HG03565 (cell line): ENCODE measurements around the gene NUDT3.
"Not testable (repeated sequence)": the region's sequence is repeated elsewhere in the genome, so short reads cannot be mapped to it uniquely, and the experiment has no call there.

ENCODE experiments used
- ATAC-seq: cut with Tn5 transposase; IDR thresholded peaks from one replicate; pipeline ENCODE4 v1.9.1; 2021; ENCODE audit warnings: mild to moderate bottlenecking, moderate library complexity; ENCODE audit not compliant: unreplicated experiment

Gene NUDT3

DNA sequence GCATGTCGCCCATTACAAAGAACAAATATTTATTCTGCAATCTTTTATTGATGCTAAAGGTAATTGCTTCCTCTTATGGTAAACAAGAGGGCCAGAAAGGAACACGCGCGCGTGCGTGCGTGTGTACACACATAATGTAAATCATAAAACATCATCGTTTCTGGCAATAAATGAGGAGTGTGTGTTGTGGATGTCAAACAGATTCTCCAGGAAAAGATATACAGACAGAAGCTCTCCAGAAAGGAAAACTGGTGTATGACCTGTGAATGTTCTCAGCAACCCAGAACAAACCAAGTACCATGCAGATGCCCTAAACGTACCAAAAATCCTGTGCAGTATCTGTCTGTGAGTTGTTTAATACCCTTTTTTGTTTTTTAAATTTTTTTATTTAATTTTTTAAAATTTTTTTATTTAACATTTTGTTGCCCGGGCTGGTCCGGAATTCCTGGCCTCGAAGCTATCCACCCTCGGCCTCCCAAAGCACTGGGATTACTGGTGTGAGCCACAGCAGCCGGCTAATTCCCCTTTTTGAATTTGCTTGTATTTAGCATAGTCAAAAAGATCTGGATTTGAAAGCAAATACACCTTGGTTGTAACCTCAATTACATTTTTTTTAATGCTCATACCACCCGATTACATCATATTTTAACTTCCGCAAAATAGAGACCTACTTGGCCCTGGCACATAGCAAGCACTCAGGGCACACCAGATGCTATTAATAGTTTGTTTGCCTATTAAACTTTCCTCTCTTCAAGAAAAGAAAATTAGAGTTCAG lies 909 bp upstream of the NUDT3 start:
- ATAC-seq = no peak

DNA sequence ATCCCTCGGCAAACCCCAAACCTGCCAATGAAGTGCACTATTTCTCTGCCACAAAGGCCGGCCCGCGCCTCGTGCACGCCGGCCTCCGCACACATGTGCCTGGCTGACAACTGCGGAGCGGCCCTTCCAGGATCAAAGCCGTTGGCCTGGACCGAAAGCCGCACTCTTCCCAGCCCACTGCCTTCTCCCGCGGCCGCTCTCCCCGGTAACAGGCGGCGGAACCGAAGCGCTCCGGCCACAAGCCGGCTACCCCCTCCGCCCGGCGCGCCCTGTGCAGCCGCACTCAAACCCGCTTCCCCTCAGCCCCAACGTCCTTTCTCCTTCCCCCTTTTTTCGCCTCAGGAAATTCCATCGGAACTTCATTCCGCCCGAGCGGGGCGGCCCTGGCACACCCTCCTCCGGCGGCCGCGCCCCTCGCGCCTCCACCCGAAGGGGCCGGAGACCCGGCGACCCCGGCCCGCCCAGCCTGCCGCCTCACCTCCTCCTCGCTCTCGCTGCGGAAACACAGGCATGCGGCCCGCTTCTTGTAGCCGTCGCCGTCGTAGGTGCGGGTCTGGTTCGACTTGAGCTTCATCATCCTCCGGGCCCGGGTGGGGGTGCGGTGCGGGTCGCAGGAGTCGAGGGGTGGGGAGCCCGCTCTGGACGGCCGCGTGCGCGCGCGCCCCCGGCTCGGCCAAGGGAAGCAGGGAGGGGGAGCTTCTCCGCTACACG lies 528 bp downstream of the NUDT3 start:
- ATAC-seq = peak; percentile 8

DNA sequence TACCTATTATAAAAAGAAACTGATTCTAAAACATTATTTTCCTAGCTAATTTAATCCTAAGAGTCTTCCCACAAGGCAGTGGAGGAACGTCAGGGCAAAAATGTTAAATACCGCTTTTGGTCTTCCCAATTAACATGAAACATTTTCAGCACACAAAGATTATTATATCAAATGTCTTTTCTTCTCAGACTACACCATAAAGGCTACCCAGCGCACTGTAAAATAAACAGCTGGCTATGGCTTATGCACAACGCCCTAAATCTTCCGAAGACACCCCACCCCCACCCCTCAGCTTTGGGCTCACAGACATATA lies 1.0 kb downstream of the NUDT3 start:
- no peak for ATAC-seq

DNA sequence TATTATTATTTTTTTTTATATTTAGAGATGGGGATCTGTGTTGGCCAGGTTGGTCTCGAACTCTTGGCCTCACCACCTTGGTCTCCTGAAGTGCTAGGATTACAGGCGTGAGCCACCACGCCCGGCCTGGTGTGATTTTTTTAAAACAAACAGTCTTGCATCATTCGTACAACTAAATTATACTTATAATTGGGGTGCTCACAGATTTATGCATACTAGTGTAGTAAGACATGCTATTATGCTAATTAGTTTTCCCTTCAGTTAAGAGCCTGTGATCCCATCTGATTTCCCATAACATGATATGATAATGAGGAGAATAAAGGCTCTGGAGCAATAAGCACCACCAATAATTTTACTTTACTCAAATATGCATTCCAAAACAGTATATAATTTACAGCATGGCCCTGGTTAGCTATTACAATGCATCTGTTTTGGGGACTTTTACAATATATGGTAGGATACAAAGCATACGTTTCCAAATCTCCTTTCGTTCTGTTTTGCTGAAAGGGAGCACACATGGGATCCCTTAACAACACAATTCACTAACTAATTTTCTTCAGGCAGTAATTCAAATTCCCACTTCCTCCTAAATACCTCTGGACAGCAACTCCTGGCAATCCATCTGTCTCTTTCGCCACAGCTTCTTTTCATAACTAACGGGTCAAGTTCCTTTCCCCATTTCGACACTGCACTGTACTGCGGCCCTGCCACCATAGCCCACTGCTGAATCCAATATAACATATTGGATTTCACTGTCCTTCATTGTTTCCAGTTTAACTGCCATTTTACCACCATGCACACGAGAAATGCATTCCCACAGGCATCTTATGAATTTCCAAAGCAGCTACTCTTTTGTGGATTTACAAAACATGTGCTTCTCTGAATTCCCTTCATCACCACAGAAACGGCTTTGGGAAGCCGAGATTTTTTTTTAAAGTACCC lies 1.7 kb downstream of the NUDT3 start:
- no peak for ATAC-seq

DNA sequence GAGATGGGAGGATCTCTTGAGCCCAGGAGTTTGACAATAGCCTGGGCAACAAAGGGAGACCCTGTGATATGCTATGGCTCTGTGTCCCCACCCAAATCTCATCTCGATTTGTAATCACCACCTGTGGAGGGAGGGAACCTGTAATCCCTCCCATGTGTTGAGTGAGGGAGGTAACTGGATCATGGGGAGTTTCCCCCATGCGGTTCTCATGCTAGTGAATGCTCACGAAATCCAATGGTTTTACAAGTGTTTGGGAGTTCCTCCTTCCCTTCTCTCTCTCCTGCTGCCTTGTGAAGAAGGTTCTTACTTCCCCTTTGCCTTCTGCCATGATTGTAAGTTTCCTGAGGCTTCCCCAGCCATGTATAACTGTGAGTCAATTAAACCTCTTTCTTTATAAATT lies 3.4 kb downstream of the NUDT3 start:
- ATAC-seq = no peak

DNA sequence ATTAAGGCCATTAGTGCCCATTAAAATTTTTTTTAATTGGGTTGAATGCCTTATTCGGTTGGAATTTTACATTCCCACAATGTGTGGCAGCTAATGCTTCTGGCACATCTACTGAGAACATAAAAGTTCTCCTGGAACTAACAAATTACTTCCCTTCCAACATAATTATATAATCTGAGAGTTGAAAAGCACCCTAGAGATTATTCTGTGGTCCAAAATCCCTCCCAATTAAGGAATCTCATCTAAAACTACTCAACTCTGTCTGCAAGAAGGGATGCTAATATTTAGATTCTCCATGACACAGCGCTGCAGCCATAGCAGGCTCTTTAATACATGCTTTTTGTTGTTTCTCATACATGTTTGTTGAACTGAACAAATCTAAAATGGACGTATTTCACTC lies 4.0 kb downstream of the NUDT3 start:
- no peak for ATAC-seq

DNA sequence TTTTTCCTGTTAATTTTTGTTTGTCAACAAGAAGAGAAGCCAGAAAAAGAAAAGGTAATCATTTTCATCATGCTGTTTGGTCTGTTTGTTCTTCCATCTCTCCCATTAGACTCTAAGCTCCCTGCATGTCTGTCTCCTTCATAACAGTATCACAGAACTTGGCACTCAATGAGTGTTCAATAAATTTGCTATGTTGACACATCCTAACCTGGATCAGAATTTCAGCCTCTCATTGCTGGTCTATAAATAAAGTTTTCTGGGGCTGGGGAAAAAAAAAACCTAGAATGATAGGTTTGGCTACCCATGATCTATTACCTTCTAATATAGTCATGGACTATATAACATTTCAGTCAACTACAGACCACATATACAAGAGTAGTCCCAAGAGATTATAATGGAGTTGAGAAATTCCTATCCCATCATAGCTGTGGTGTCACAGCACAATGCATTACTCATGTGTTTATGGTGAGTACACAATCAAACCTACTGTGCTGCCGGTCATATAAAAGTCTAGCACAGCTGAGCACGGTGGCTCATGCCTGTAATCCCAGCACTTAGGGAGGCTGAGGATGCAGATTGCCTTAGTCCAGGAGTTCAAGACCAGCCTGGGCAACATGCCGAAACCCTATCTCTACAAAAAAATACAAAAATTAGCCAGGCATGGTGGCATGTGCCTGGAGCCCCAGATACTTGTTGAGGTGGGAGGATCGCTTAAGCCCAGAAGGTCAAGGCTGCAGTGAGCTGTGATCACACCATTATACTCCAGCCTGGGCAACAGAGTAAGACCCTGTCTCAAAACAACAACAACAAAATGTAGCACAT lies 5.9 kb downstream of the NUDT3 start:
- ATAC-seq = no peak

DNA sequence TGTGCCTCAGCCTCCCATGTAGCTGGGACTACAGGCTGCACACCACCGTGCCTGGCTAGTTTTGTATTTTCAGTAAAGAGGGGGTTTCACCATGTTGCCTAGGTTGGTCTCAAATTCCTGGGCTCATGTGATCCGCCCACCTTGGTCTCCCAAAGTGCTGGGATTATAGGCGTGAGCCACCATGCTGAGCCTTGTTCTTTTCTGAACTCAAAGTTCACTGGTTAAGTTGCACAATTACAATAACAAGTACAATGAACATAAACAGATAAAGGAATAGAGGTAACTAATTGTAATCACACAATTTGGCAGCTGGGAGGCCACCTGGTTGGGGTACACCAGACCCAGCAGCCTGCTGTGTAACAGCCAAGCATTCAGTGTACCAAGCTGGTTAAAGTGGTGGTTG lies 6.7 kb downstream of the NUDT3 start:
- no peak for ATAC-seq

DNA sequence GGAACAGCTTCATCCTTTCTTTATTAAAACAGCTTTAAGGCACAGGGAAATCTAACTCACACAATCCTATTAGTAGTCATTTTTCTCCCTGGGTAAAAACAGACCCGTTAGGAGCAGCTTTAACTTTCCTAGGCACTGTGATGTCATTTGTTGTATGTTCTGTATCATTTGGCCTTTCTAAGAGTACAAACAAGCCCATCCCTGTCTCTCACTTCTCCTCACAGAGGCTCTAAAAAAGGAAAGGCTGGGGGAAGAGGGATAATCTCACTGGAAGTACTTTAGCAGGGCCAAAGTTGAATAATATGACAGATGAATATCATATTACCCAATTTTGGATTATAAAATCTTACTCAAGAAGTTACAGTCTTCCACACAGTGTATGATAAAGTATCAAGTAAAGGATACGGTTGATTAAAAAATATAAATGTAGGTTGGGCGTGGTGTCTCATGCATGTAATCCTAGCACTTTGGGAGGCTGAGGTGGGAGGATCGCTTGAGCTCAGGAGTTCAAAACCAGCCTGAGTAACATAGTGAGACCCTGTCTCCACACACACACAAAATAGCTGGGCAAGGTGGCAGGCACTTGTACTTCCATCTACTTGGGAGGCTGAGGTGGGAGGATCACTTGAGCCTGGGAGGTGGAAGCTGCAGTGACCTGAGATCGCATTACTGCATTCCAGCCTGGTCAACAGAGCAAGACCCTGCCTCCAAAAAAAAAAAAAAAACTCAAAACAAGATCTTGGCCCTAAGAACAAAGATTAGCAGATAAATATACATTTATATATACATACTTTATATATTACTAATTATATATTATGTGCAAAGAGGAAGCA lies 7.9 kb downstream of the NUDT3 start:
- no peak for ATAC-seq

DNA sequence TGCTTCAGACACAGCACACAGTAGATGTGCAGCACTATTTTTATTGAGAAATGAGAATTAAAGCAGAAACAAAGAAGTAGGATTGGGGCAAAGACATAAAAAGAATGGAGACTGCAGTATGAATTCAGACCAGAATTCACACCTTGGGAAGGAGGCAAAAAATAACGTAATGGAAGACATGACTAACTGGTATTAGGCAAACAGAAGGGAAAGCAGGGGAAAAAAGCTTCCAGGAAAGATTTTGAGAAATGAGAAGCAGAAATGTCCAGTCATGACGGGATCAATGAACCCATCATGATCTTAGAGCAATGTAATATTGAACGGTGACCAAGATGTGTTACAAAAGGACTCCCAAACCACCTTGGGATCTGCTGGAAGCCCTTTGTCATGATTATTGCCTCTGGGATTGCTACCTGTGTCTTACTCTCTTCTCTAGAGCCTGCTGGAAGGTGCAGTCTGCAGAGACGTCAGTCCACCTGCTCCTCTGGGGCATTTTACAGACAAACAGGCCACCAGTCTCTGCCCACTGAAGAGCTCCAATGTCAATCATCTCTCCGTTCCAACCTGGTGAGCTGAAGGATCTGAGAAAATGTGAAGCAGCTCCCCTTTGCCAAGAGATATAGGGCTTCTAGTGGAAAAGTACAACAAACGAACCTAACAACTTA lies 8.7 kb downstream of the NUDT3 start:
- no peak for ATAC-seq

DNA sequence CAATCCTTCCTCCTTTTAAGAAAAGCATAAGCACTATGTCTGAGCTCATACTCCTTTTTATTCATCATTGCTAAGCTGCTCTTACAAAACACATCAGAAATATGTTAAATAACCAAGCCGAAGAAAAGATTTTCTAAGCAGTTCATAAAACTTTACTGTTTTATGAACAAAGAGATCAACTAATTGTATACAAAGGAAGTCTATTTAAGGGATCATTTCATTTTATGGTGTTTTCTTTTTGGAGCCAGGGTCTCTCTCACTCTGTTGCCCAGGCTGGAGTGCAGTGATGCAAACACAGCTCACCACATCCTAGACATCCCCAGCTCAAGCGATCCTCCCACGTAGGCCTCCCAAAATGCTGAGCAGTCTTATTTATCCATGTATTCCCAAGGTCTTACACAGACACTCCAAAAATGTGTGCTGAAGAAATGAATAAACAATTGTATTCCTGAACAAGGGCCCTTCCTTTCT lies 9.3 kb downstream of the NUDT3 start:
- no peak for ATAC-seq

DNA sequence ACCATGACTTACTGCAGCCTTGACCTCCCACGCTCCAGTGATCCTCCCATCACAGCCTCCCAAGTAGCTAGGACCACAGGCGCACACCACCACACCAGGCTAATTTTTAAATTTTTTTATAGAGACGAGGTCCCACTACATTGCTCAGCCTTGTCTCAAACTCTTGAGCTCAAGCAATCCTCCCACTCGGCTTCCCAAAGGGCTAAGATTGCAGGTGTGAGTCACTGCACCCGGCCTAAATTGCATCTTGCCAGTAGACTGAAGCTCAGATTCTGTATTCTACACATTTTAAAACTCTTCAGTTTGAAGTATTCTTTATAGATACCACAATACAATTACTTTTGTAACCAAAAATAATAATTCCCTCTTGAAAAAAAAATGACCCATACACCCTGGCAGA lies 11.4 kb downstream of the NUDT3 start:
- no peak for ATAC-seq

DNA sequence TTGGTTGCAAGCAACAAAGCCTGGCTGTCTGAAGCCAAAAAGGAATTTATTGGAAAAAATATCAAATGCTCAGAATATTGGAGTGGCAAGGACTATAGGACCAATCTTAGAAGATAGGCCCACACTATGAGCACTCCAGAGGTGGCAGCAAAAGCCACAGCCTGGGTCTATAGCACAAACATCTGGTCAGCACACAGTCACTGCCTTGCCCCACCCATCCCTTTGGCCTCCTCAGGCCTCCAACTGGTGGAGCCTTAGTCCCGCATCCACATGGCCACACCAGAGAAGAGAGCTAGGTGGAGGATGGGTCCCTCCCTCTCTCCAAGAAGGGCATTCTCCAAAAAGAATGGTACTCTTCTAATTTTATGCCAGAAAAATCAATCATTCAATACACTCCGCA lies 14.0 kb downstream of the NUDT3 start:
- ATAC-seq = no peak

DNA sequence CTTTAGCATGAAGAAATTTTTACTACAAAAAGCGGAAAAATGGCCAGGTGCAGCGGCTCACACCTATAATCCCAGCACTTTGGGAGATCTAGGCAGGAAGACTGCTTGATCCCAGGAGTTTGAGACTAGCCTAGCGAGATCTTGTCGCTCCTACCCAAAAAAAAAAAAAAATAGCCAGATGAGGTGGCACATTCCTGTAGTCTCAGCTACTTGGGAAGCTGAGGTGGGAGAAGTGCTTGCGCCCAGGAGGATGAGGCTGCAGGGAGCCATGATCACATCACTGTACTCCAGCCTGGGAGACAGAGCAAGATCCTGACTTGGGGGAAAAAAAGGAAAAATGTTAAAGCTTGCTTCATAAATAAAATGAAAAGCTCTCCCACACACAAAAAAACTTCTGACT lies 14.5 kb downstream of the NUDT3 start:
- ATAC-seq = no peak

DNA sequence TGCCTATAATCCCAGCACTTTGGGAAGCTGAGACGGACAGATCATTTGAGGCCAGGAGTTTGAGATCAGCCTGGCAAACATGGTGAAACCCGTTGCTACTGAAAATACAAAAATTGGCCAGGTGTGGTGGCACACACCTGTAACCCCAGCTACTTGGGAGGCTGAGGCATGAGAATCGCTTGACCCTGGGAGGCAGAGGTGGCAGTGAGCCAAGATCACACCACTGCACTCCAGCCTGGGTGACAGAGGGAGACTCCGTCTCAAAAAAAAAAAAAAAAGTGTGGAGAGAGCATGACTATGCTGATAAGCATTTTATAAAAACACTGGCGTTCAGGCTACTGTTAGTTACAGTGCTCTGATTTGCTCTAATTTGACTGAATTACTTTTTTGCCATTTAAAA lies 14.9 kb downstream of the NUDT3 start:
- not testable (repeated sequence) for ATAC-seq

DNA sequence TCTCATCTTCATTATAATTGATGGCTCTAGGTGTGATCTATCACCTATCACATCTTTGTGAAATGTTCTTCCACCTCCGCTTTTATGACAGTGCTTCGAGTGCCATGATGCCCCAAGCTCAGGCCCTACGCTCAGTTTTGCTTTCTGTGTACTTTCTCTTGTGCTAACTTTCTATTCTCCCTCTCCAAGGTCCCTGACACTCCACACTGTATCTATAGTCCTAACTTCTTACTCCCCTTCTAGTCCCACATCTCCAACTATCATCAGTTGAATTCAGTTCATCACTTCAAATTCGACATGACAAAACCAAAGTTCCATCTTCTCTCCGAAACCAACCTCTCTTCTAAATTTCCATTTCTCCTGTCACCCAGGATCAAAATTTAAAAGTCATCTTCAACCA lies 16.6 kb downstream of the NUDT3 start:
- no peak for ATAC-seq

DNA sequence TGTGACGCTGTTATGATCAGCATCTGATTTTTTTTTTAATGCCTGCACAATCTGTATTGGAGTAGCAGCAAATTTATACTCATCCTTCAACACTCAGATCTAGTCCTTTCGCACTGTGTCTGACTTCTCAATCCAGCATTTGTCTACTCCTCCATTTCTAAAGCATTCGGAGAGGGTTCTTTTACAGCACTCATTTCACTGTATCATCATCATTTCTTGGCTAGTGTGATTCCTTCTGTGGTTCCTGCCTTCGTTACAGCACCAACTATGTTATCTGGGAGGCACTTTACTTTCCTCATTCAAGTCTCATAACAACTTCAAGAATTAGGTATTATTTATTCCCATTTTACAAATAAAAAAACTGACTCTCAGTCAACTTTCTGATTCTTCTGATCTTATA lies 18.0 kb downstream of the NUDT3 start:
- no peak for ATAC-seq

DNA sequence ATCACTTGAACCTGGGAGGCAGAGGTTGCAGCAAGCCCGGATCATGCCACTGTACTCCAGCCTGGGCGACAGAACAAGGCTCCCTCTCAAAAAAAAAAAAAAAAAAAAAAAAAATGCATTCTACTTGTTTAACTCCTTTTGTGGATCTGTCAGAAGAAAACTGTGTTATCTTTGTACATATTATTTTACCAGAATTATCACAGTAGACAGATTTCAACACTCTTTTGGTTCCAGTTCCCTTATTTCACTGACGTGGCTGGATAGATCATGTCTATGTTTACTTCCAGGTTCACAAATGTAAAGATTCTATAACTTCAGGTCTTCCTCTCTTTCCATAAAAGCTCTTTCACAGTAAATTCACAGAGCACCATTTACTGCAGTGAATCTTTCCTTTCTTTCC lies 18.4 kb downstream of the NUDT3 start:
- no peak for ATAC-seq

DNA sequence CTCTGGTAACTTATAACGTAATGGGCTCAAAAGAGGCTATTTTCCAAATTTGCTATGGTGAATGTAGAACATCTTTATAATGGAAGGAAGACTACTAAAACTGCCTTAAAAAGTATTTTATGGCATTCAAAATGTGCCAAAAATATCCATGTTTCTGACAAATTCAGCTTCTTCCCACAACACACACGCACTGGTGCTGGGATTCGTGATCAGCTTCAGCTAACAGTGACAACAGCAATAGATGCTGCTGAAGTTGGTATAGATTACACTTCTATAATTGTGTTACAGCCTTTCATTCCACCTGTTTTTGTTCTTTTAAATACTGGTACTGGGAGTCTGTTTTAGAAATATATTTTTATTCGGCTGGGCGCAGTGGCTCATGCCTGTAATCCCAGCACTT lies 19.0 kb downstream of the NUDT3 start:
- no peak for ATAC-seq
